Lung (tissue), 12 donors: ENCODE results near the gene ACSM5. TPM values are rescaled to one million over a fixed set of nuclear protein-coding genes. Genes with fewer than 3 reads are reported as not detected.

Experiments
- ATAC-seq: fragments of 200-7000 bp; cut with Tn5 transposase; one replicate; pipeline ENCODE4 v1.9.1; 2020; ENCODE audit warnings: moderate number of reproducible peaks; ENCODE audit not compliant: insufficient read depth, low FRiP score
- DNase-seq, 3 donors: peaks; one replicate each; pipeline ENCODE4 v3.0.0-alpha.2; 2013 to 2017
- H3K27ac ChIP-seq, 2 donors: one replicate each; pipeline ENCODE4 v1.5.1; 2013; ENCODE audit warnings: mild to moderate bottlenecking in 2 of 2, moderate library complexity in 2 of 2, control low read depth in 1 of 2, inconsistent platforms in 1 of 2, low read depth in 1 of 2, low read length in 1 of 2
- H3K27me3 ChIP-seq, 3 donors: one replicate each; pipeline ENCODE4 v1.5.1; 2013; ENCODE audit warnings: low read length in 2 of 3; ENCODE audit not compliant: control insufficient read depth in 3 of 3, insufficient read depth in 3 of 3
- H3K36me3 ChIP-seq, 4 donors: one replicate each; pipeline ENCODE4 v1.5.1; 2013; ENCODE audit warnings: low read length in 4 of 4, mild to moderate bottlenecking in 1 of 4, moderate library complexity in 1 of 4; ENCODE audit not compliant: control insufficient read depth in 4 of 4, insufficient read depth in 4 of 4
- H3K4me1 ChIP-seq, 5 donors: one replicate each; pipeline ENCODE4 v1.5.1; 2013; ENCODE audit warnings: low read length in 5 of 5, mild to moderate bottlenecking in 2 of 5, moderate library complexity in 1 of 5; ENCODE audit not compliant: control insufficient read depth in 5 of 5, insufficient read depth in 5 of 5
- H3K4me3 ChIP-seq: one replicate; pipeline ENCODE4 v1.5.1; 2013; ENCODE audit warnings: mild to moderate bottlenecking, control low read depth, moderate library complexity
- H3K9ac ChIP-seq, 2 donors: one replicate each; pipeline ENCODE4 v1.5.1; 2013; ENCODE audit warnings: low read length in 2 of 2, control low read depth in 1 of 2; ENCODE audit not compliant: insufficient read depth in 1 of 2
- H3K9me3 ChIP-seq, 4 donors: one replicate each; pipeline ENCODE4 v1.5.1; 2013; ENCODE audit warnings: low read length in 3 of 4, mild to moderate bottlenecking in 1 of 4, moderate library complexity in 1 of 4; ENCODE audit not compliant: control insufficient read depth in 4 of 4, insufficient read depth in 3 of 4
- CTCF ChIP-seq: IDR thresholded peaks from 2 replicates; pipeline ENCODE4 v1.5.1; 2012; ENCODE audit warnings: mild to moderate bottlenecking; ENCODE audit errors: control extremely low read depth, extremely low read depth
- WGBS, 2 donors: extraction: QIAGEN DNeasy Blood & Tissue Kit; methylation state at CpG; one replicate each; pipeline ENCODE4 v1.1.7; 2013; 5-methylcytosine and 5-hydroxymethylcytosine counted together
- polyA plus RNA-seq, 2 donors: library from polyadenylated mRNA; stranded (reverse); fragments of 200-250 nt; gene quantifications; one replicate each; pipeline ENCODE4 v1.2.1, GENCODE V29; 2013
- total RNA-seq, 2 donors: library from RNA; depleted of rRNA in 1 of 2; stranded (reverse); fragments of >200 nt in 1 of 2; gene quantifications; one replicate each; pipeline ENCODE4 v1.2.1, GENCODE V29; 2014 to 2021
- donor health status: control.
- donor health status: control.
- donor health status: Bipolar disorder and iron deficiency.
- donor health status: healthy.
- donor health status: DM: yes; HTN: yes; CAD: no.

The ACSM5 gene
- total and polyA plus RNA-seq, 4 donors = 0.40 to 1.4 (median 0.81) TPM

GRCh38 chr16:20380782-20381181 is 28.6 kb upstream of the ACSM5 start:
- Histone ChIP-seq H3K9me3 (no peaks in the 10 kb centered on the region), H3K27me3 (peaks cover 0 to 3% (median 0%) of the 10 kb centered on the region in 3 donors), H3K4me3 (no peak overlapping the region), H3K4me1 (no peaks in the 10 kb centered on the region), H3K36me3 (no peaks in the 10 kb centered on the region), H3K27ac (no peak overlapping the region), H3K9ac (no peak overlapping the region)
- TF ChIP-seq CTCF = no peak
- DNase-seq = no peak
- no peak for ATAC-seq
- WGBS, 2 donors = 44 to 65% methylated on average over 3 of the region's 3 CpGs

DNA sequence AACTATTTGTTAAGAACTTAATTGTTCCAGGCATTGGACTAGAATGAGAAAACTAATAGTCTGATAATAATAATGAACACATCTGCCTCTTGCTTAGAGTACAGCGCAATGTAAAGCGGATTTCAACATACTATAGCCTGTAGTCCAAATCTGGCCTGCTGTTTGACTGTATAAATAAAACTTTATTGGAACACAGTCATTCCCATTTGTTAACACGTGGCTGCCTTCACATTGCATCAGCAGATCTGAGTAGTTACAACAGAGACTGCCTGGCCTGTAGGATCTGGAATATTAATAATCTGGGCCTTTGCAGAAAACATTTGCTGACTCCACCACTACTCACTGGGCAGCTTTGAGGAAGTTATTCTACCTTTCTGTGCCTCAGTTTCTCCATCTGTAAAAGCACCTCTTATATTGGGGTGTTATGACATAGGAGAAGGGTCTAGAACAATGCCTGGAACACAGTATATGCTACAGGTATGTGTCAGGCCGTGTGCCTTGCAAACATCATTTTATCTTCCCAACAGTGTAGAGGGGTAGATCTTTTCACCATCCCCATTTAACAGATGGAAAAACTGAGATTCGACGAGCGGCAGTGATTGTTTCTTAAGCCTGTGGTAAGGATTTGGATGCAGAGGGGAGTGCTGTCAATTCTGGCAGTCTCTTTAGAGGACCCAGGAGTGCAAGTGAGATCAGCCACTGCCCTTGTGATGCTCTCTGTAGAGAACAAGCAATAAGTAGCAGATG is 27.0 kb upstream of the ACSM5 start:
- no peak for TF ChIP-seq CTCF
- H3K27ac ChIP-seq = no peak overlapping the region
- no peaks in the 10 kb centered on the region for H3K36me3 ChIP-seq
- no peak for ATAC-seq
- WGBS, 2 donors = 89 to 91% methylated on average over 7 of the region's 7 CpGs
- H3K4me1 ChIP-seq = peaks cover 0 to 6% (median 0%) of the 10 kb centered on the region in 5 donors
- H3K9me3 ChIP-seq = peaks cover 0 to 2% (median 0%) of the 10 kb centered on the region in 4 donors
- H3K4me3 ChIP-seq = no peak overlapping the region
- H3K9ac ChIP-seq = no peak overlapping the region
- peaks cover 0 to 3% (median 0%) of the 10 kb centered on the region in 3 donors for H3K27me3 ChIP-seq
- no peak for DNase-seq

- DNase-seq (peak; percentile 60 to 76 (median 61)), ATAC-seq (peak; percentile 68)
- H3K4me1 ChIP-seq = peaks cover 0 to 6% (median 0%) of the 10 kb centered on the region in 5 donors
- no peaks in the 10 kb centered on the region for H3K36me3 ChIP-seq
- peaks cover 0 to 3% (median 0%) of the 10 kb centered on the region in 3 donors for H3K27me3 ChIP-seq
- no peak overlapping the region for H3K9ac ChIP-seq
- no peak overlapping the region for H3K27ac ChIP-seq
- WGBS, 2 donors = 28 to 35% methylated on average over 11 of the region's 11 CpGs
- peaks cover 0 to 2% (median 0%) of the 10 kb centered on the region in 4 donors for H3K9me3 ChIP-seq
- TF ChIP-seq CTCF = peak; percentile 48
- no peak overlapping the region for H3K4me3 ChIP-seq
Observed at GRCh38 chr16:20383106-20384029, 26.0 kb upstream of the ACSM5 start.
